H1 (cell line): Measurements from ENCODE around the gene ATP8B2. TPM values are rescaled to one million over a fixed set of nuclear protein-coding genes. Genes with fewer than 3 reads are reported as not detected.

Experiments used
- CTCF ChIA-PET: fragments of 300-600 bp; sonication (Branson Sonifier 250); formaldehyde crosslinking; loops from one replicate; lab custom pipeline; 2021; ENCODE audit not compliant: partially characterized antibody; lab: Charles Lee
- POLR2A ChIA-PET: fragments of 300-600 bp; sonication (Branson Sonifier 250); formaldehyde crosslinking; loops from one replicate; lab custom pipeline; 2021; ENCODE audit warnings: inconsistent platforms; ENCODE audit not compliant: partially characterized antibody; lab: Charles Lee
- DNase-seq, 2 experiments: peaks; one replicate each; pipeline versions ENCODE4 v3.0.0 to v3.0.0-alpha.2; 2010 to 2022; ENCODE audit warnings: low spot score in 2 of 2, low read depth in 1 of 2, mixed read lengths in 1 of 2
- FAIRE-seq: peaks from 2 replicates; lab custom pipeline; 2011; peaks lifted over from hg19 to GRCh38; lab: Jason Lieb, UNC
- H2AFZ ChIP-seq: 2 replicates; pipeline ENCODE4 v1.8.1; 2012; ENCODE audit warnings: low read length, inconsistent platforms
- H2AK5ac ChIP-seq: 2 replicates; pipeline ENCODE4 v1.6.1; 2013; ENCODE audit warnings: low read depth, low read length
- H2BK120ac ChIP-seq: replicated peaks from 2 replicates; pipeline ENCODE3; 2013; ENCODE audit warnings: low read depth, low read length, inconsistent platforms
- H2BK12ac ChIP-seq: 2 replicates; pipeline ENCODE4 v1.6.1; 2013; ENCODE audit warnings: low read depth, low read length
- H2BK15ac ChIP-seq: 2 replicates; pipeline ENCODE4 v1.6.1; 2013; ENCODE audit warnings: low read length
- H2BK20ac ChIP-seq: 2 replicates; pipeline ENCODE4 v1.6.1; 2013; ENCODE audit warnings: low read length
- H2BK5ac ChIP-seq: 2 replicates; pipeline ENCODE4 v1.6.1; 2013; ENCODE audit warnings: low read depth, low read length
- H3K14ac ChIP-seq: 2 replicates; pipeline ENCODE4 v1.6.1; 2013; ENCODE audit warnings: inconsistent platforms; ENCODE audit not compliant: insufficient read length
- H3K18ac ChIP-seq: 2 replicates; pipeline ENCODE4 v1.6.1; 2013; ENCODE audit warnings: low read length; ENCODE audit errors: extremely low read depth
- H3K23ac ChIP-seq: 2 replicates; pipeline ENCODE4 v1.6.1; 2013; ENCODE audit warnings: inconsistent platforms; ENCODE audit not compliant: insufficient read length
- H3K23me2 ChIP-seq: 2 replicates; pipeline ENCODE4 v1.6.1; 2013; ENCODE audit warnings: low read depth, low read length
- H3K27ac ChIP-seq: 2 replicates; pipeline ENCODE4 v1.6.1; 2011; ENCODE audit warnings: low read depth, low read length, inconsistent platforms
- H3K27me3 ChIP-seq, 4 experiments: replicated peaks in 1 of 4; 1 replicate in 1 of 4; 2 replicates in 3 of 4; pipeline versions ENCODE4 v1.6.1 to v1.8.1; 2011 to 2013; ENCODE audit warnings: low read length in 3 of 4, mild to moderate bottlenecking in 3 of 4, inconsistent platforms in 2 of 4, mixed read lengths in 2 of 4, moderate library complexity in 1 of 4; ENCODE audit not compliant: control insufficient read depth in 3 of 4, insufficient read depth in 3 of 4; ENCODE audit errors: extremely low read depth in 1 of 4
- H3K36me3 ChIP-seq, 4 experiments: 2 replicates each; pipeline versions ENCODE4 v1.6.1 to v1.8.1; 2011 to 2013; ENCODE audit warnings: mild to moderate bottlenecking in 4 of 4, low read length in 3 of 4, moderate library complexity in 2 of 4, control low read depth in 1 of 4, inconsistent platforms in 1 of 4; ENCODE audit not compliant: insufficient read depth in 4 of 4, control insufficient read depth in 2 of 4
- H3K4ac ChIP-seq: replicated peaks from 2 replicates; pipeline ENCODE3; 2013; ENCODE audit warnings: low read length, low read depth, mixed read lengths, inconsistent platforms; ENCODE audit not compliant: insufficient read length
- H3K4me1 ChIP-seq, 4 experiments: replicated peaks in 1 of 4; 1 replicate in 1 of 4; 2 replicates in 3 of 4; pipeline versions ENCODE4 v1.6.1 to v1.8.1; 2011 to 2013; ENCODE audit warnings: low read length in 3 of 4, inconsistent platforms in 2 of 4, mixed read lengths in 1 of 4; ENCODE audit not compliant: insufficient read depth in 4 of 4, control insufficient read depth in 3 of 4
- H3K4me2 ChIP-seq, 2 experiments: 2 replicates each; pipeline versions ENCODE4 v1.6.1 to v1.8.1; 2011 to 2013; ENCODE audit warnings: low read depth in 2 of 2, low read length in 2 of 2, control low read depth in 1 of 2, inconsistent platforms in 1 of 2, mild to moderate bottlenecking in 1 of 2; ENCODE audit not compliant: insufficient read depth in 1 of 2
- H3K4me3 ChIP-seq, 4 experiments: fragments of 200-600, 300-600 bp in 1 of 4; sonication (generic), shearing (Covaris generic), sonication (Bioruptor Twin) in 1 of 4; 2 replicates each; pipeline versions ENCODE4 v1.5.1 to v1.8.1; 2011 to 2016; ENCODE audit warnings: low read length in 4 of 4, low read depth in 3 of 4, control low read depth in 2 of 4, inconsistent platforms in 2 of 4, mild to moderate bottlenecking in 2 of 4, mixed read lengths in 1 of 4, moderate library complexity in 1 of 4; ENCODE audit not compliant: insufficient read depth in 2 of 4; ENCODE audit errors: extremely low read depth in 1 of 4
- H3K56ac ChIP-seq: replicated peaks from 2 replicates; pipeline ENCODE3; 2013; ENCODE audit warnings: low read depth, mild to moderate bottlenecking, mixed read lengths, low read length, inconsistent platforms; ENCODE audit not compliant: insufficient read length
- H3K79me1 ChIP-seq: 2 replicates; pipeline ENCODE4 v1.6.1; 2013; ENCODE audit warnings: low read depth, low read length, control low read depth
- H3K79me2 ChIP-seq, 2 experiments: 2 replicates each; pipeline versions ENCODE4 v1.6.1 to v1.8.1; 2012 to 2013; ENCODE audit warnings: low read length in 2 of 2, mild to moderate bottlenecking in 2 of 2, inconsistent platforms in 1 of 2; ENCODE audit not compliant: insufficient read depth in 2 of 2, control insufficient read depth in 1 of 2
- H3K9ac ChIP-seq, 4 experiments: replicated peaks in 1 of 4; 1 replicate in 1 of 4; 2 replicates in 3 of 4; pipeline versions ENCODE4 v1.6.1 to v1.8.1; 2011 to 2013; ENCODE audit warnings: low read depth in 3 of 4, low read length in 3 of 4, control low read depth in 2 of 4, mild to moderate bottlenecking in 2 of 4, moderate library complexity in 2 of 4, inconsistent platforms in 1 of 4; ENCODE audit errors: extremely low read depth in 1 of 4
- H3K9me3 ChIP-seq, 2 experiments: 2 replicates each; pipeline versions ENCODE4 v1.6.1 to v1.8.1; 2012 to 2013; ENCODE audit warnings: mild to moderate bottlenecking in 2 of 2, moderate library complexity in 2 of 2, control low read depth in 1 of 2, inconsistent platforms in 1 of 2, low read depth in 1 of 2, low read length in 1 of 2, mixed read lengths in 1 of 2; ENCODE audit not compliant: insufficient read depth in 2 of 2
- H4K20me1 ChIP-seq, 2 experiments: replicated peaks in 1 of 2; 2 replicates each; pipeline versions ENCODE3 to v1.8.1; 2011 to 2013; ENCODE audit warnings: inconsistent platforms in 2 of 2, low read length in 2 of 2, mild to moderate bottlenecking in 1 of 2; ENCODE audit not compliant: insufficient read depth in 2 of 2, control insufficient read depth in 1 of 2
- H4K5ac ChIP-seq: 2 replicates; pipeline ENCODE4 v1.6.1; 2013; ENCODE audit warnings: low read length, low read depth, mixed read lengths, inconsistent platforms; ENCODE audit not compliant: insufficient read length
- H4K8ac ChIP-seq: 2 replicates; pipeline ENCODE4 v1.8.0; 2013; ENCODE audit warnings: mild to moderate bottlenecking, moderate library complexity, low read length, inconsistent platforms; ENCODE audit not compliant: insufficient read depth; ENCODE audit errors: extremely low read depth
- H4K91ac ChIP-seq: replicated peaks from 2 replicates; pipeline ENCODE3; 2013; ENCODE audit warnings: low read length, mixed read lengths, inconsistent platforms; ENCODE audit not compliant: insufficient read length
- CBX8 ChIP-seq: fragments of 300-800, 300-1000 bp; sonication (generic); IDR thresholded peaks from 2 replicates; pipeline ENCODE4 v1.7.1; 2016; ENCODE audit warnings: low read depth, low read length, borderline replicate concordance
- CEBPB ChIP-seq: IDR thresholded peaks from 2 replicates; pipeline ENCODE4 v1.6.1; 2012; ENCODE audit warnings: low read depth, low read length
- GABPA ChIP-seq: IDR thresholded peaks from 2 replicates; pipeline ENCODE4 v1.6.1; 2011; ENCODE audit warnings: mild to moderate bottlenecking, low read length, moderate library complexity, borderline replicate concordance; ENCODE audit not compliant: insufficient read depth
- MAFK ChIP-seq: IDR thresholded peaks from 2 replicates; pipeline ENCODE4 v1.6.1; 2012; ENCODE audit warnings: low read depth, mild to moderate bottlenecking, improper control_type of control experiment, low read length
- POLR2AphosphoS5 ChIP-seq: IDR thresholded peaks from 2 replicates; pipeline ENCODE4 v1.6.1; 2011; ENCODE audit warnings: low read depth, low read length
- SIX5 ChIP-seq: IDR thresholded peaks from 2 replicates; pipeline ENCODE4 v1.6.1; 2011; ENCODE audit warnings: mild to moderate bottlenecking, low read depth, low read length
- TEAD4 ChIP-seq: IDR thresholded peaks from 2 replicates; pipeline ENCODE4 v1.6.1; 2012; ENCODE audit warnings: low read depth, low read length, inconsistent platforms, mixed read lengths
- WGBS, 2 experiments: shearing (Covaris generic) in 1 of 2; methylation state at CpG; one replicate each; pipeline versions ENCODE4 v1.1.6 to v1.1.7; 2013 to 2015; ENCODE audit warnings: low lambda C conversion rate in 2 of 2, mixed read lengths in 2 of 2, inconsistent platforms in 1 of 2, low coverage in 1 of 2, missing lambda C conversion rate in 1 of 2; ENCODE audit not compliant: insufficient replicate concordance in 2 of 2, insufficient coverage in 1 of 2, insufficient read length in 1 of 2; ENCODE audit errors: extremely low coverage in 1 of 2, missing lambda C conversion rate in 1 of 2; 5-methylcytosine and 5-hydroxymethylcytosine counted together
- polyA plus RNA-seq, 7 experiments: library from polyadenylated mRNA; depleted of rRNA in 3 of 7; stranded (reverse) in 5 of 7; unstranded in 2 of 7; fragments of >200 nt in 5 of 7; fragments of 200-250 nt in 2 of 7; gene quantifications; 1 replicate in 5 of 7; 2 replicates in 1 of 7; 4 replicates in 1 of 7; pipeline versions ENCODE4 v1.2.1 to v1.2.3, GENCODE V29; 2011 to 2013; ENCODE audit warnings: missing spikeins in 2 of 7, mixed read lengths in 2 of 7
- total RNA-seq: library from RNA; stranded (reverse); fragmentation: NEBNext Ultra II Directional; extraction: Animal tissue kit (Norgen Biotek cat#: 25700); gene quantifications from 2 replicates; pipeline ENCODE4 v1.2.1, GENCODE V29; 2021

ATP8B2 gene
- total and polyA plus RNA-seq, 2 of the 8 experiments (the other 6 are each of a cell fraction or from before 2014, with no cell fraction given) = 61.4 to 70.1 TPM

GRCh38 chr1:154329551-154330131, 4.3 kb downstream of the ATP8B2 start:
- Histone ChIP-seq H3K27ac (no peak overlapping the region), H3K23ac (no peak overlapping the region), H3K23me2 (peaks cover 22% of the 10 kb centered on the region), H2BK120ac (no peak overlapping the region), H3K4me1 (peaks cover 22 to 25% (median 24%) of the 10 kb centered on the region in 4 experiments), H3K27me3 (no peaks in the 10 kb centered on the region), H3K4me2 (peak overlapping the region; percentile 86 to 88; a peak in 3 of 4 replicates), H3K14ac (no peak overlapping the region), H2AFZ (no peak overlapping the region), H2BK5ac (no peak overlapping the region), H3K56ac (no peak overlapping the region), H3K79me1 (peaks cover 10% of the 10 kb centered on the region; the same call in 1 of the 2 replicates), H4K91ac (no peak overlapping the region), H3K9ac (peak overlapping the region in 1 of 4 experiments; percentile 43; a peak in 1 of 7 replicates), H4K5ac (no peak overlapping the region), H3K9me3 (no peaks in the 10 kb centered on the region), H3K18ac (no peak overlapping the region), H3K4me3 (peak overlapping the region in 2 of 4 experiments; percentile 43 to 60; a peak in 4 of 8 replicates), H2BK20ac (0 out of 2 replicates have a peak overlapping the region, but pooled peaks have one; percentile 34), H3K36me3 (peaks cover 6 to 33% (median 22%) of the 10 kb centered on the region in 4 experiments; a peak in 7 of 8 replicates), H2BK15ac (no peak overlapping the region), H3K4ac (no peak overlapping the region), H4K8ac (no peak overlapping the region), H2BK12ac (no peak overlapping the region), H4K20me1 (peaks cover 5 to 16% of the 10 kb centered on the region in 2 experiments), H2AK5ac (no peak overlapping the region), H3K79me2 (peaks cover 0 to 18% of the 10 kb centered on the region in 2 experiments; a peak in 2 of 4 replicates)
- CTCF ChIA-PET = interaction anchor here (0.6 to 21.7 kb wide), 14 partner anchors 11 to 1529 kb away, joined by 3 to 507 read pairs (median 4); partner anchors contain the start of gene HAX1
- 81% methylated on average over 7 of the region's 7 CpGs; no CpG with 5 or more reads in 1 of the 2 experiments for WGBS, 2 experiments
- POLR2A ChIA-PET = interaction anchor here (0.7 to 1.2 kb wide), 4 partner anchors 11 to 58 kb away, joined by 3 to 4 read pairs (median 3); partner anchors contain the start of gene HAX1
- FAIRE-seq (no peak), DNase-seq (no peak)
- TF ChIP-seq TEAD4 (no peak), MAFK (no peak), POLR2AphosphoS5 (no peak), SIX5 (no peak), CBX8 (no peak), GABPA (no peak), CEBPB (no peak)
